Mesendoderm (in vitro differentiated cells): ENCODE results near the gene WDR20.

Experiments used
- DNase-seq: peaks from one replicate; pipeline ENCODE4 v3.0.0; 2013
- H2AK5ac ChIP-seq: 2 replicates; pipeline ENCODE4 v1.6.1; 2013; ENCODE audit warnings: low read length, inconsistent platforms
- H2BK120ac ChIP-seq: 2 replicates; pipeline ENCODE4 v1.6.1; 2013; ENCODE audit warnings: low read depth, mild to moderate bottlenecking, low read length, moderate library complexity, mixed read lengths
- H2BK15ac ChIP-seq: replicated peaks from 2 replicates; pipeline ENCODE4 v1.6.1; 2013; ENCODE audit warnings: low read depth, mild to moderate bottlenecking, moderate library complexity
- H2BK5ac ChIP-seq: 2 replicates; pipeline ENCODE4 v1.6.1; 2013; ENCODE audit warnings: low read length, inconsistent platforms
- H3K18ac ChIP-seq: 2 replicates; pipeline ENCODE4 v1.6.1; 2013; ENCODE audit warnings: mild to moderate bottlenecking, low read length, mixed read lengths
- H3K23ac ChIP-seq: one replicate; pipeline ENCODE4 v1.6.1; 2013; ENCODE audit warnings: low read length
- H3K27ac ChIP-seq: 2 replicates; pipeline ENCODE4 v1.5.1; 2013; ENCODE audit warnings: low read depth, mild to moderate bottlenecking, inconsistent platforms, low read length, moderate library complexity
- H3K27me3 ChIP-seq: 2 replicates; pipeline ENCODE4 v1.6.1; 2013; ENCODE audit warnings: low read length, control low read depth, mild to moderate bottlenecking, inconsistent platforms; ENCODE audit not compliant: insufficient read depth, poor library complexity
- H3K36me3 ChIP-seq: 2 replicates; pipeline ENCODE4 v1.6.1; 2013; ENCODE audit warnings: low read length, inconsistent platforms; ENCODE audit not compliant: control insufficient read depth, insufficient read depth
- H3K4ac ChIP-seq: one replicate; pipeline ENCODE4 v1.6.1; 2013; ENCODE audit warnings: low read depth, mild to moderate bottlenecking, low read length, moderate library complexity
- H3K4me1 ChIP-seq: 2 replicates; pipeline ENCODE4 v1.6.1; 2013; ENCODE audit warnings: low read depth, low read length, inconsistent platforms; ENCODE audit not compliant: control insufficient read depth
- H3K4me2 ChIP-seq: 2 replicates; pipeline ENCODE4 v1.6.1; 2013; ENCODE audit warnings: low read length
- H3K4me3 ChIP-seq: 2 replicates; pipeline ENCODE4 v1.5.1; 2013; ENCODE audit warnings: mild to moderate bottlenecking, low read length
- H3K56ac ChIP-seq: one replicate; pipeline ENCODE4 v1.6.1; 2013; ENCODE audit warnings: low read length
- H3K79me1 ChIP-seq: 2 replicates; pipeline ENCODE4 v1.6.1; 2013; ENCODE audit warnings: low read length, inconsistent platforms
- H3K79me2 ChIP-seq: 2 replicates; pipeline ENCODE4 v1.6.1; 2013; ENCODE audit warnings: mild to moderate bottlenecking, low read length; ENCODE audit not compliant: control insufficient read depth, insufficient read depth
- H3K9ac ChIP-seq: 2 replicates; pipeline ENCODE4 v1.6.1; 2013; ENCODE audit warnings: low read length, inconsistent platforms
- H4K5ac ChIP-seq: one replicate; pipeline ENCODE4 v1.6.1; 2013; ENCODE audit warnings: low read length
- H4K8ac ChIP-seq: one replicate; pipeline ENCODE4 v1.6.1; 2013; ENCODE audit warnings: low read depth, mild to moderate bottlenecking, control low read depth, low read length, moderate library complexity
- WGBS: extraction: QIAGEN DNeasy Blood & Tissue Kit; methylation state at CpG from one replicate; pipeline ENCODE4 v1.1.7; 2013; ENCODE audit warnings: low lambda C conversion rate, missing lambda C conversion rate; ENCODE audit not compliant: insufficient coverage; ENCODE audit errors: extremely low coverage; 5-methylcytosine and 5-hydroxymethylcytosine counted together

WDR20 gene

DNA sequence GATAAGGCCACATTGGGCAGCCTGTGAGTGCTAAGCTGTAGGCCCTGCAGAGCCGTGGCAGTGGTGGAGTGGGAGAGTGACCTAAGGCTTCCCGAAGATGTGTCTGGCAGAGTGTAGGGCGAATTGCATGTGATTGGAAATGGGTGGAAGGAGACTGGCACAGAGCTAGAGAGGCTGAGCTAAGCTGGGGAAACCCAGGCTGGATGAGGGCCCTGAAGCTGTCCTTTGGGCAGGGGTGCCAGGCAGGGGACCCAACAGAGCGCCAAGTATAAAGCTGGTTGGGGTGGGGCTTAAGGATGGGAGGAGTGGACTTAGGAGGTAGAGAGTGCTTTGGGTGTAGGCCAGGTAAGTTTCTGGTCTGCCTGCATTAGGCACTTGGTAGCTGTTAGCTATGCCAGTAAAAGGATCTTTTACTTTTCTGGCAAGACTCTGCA is 47.9 kb downstream of the WDR20 start:
- H3K79me2 ChIP-seq, result peaks cover 35% of the 10 kb centered on the region
- peaks cover 30% of the 10 kb centered on the region for H3K79me1 ChIP-seq
- no peak overlapping the region for H4K8ac ChIP-seq
- H2BK5ac ChIP-seq, result no peak overlapping the region
- H3K4me3 ChIP-seq, result no peak overlapping the region
- WGBS, result no CpG with 5 or more reads among the region's 4 CpGs
- no peak overlapping the region for H2BK120ac ChIP-seq
- peaks cover 14% of the 10 kb centered on the region for H3K4me1 ChIP-seq
- H3K27ac ChIP-seq, result no peak overlapping the region
- H3K4me2 ChIP-seq, result no peak overlapping the region
- no peak overlapping the region for H4K5ac ChIP-seq
- no peak overlapping the region for H3K9ac ChIP-seq
- H3K18ac ChIP-seq, result no peak overlapping the region
- peak overlapping the region; percentile 38 for H3K56ac ChIP-seq
- DNase-seq, result no peak
- no peaks in the 10 kb centered on the region for H3K27me3 ChIP-seq
- H3K4ac ChIP-seq, result no peak overlapping the region
- no peak overlapping the region for H2BK15ac ChIP-seq
- H3K36me3 ChIP-seq, result no peaks in the 10 kb centered on the region
- no peak overlapping the region for H2AK5ac ChIP-seq
- no peak overlapping the region for H3K23ac ChIP-seq

DNA sequence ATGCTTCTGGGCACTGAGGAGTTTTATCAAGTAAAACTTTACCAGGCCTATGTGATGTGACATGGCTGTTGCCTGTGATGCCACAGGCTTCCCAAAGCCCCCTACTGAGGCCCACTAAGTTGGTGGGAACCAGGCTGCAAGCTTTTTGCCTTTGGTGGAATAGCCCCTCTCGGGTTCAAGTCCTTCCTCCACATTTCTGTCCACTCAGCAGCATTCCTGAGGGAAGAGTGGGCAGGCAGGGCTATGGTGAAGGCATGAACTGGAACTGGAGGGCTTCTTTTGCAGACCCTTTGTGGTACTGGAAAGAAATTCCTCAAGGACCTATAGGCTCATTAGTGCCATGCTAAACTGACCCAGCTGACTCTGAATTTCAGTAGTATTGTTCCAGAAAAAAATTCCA is 48.5 kb downstream of the WDR20 start:
- H3K79me1 ChIP-seq, result peaks cover 28% of the 10 kb centered on the region
- H4K8ac ChIP-seq, result no peak overlapping the region
- no peak overlapping the region for H3K4me3 ChIP-seq
- H3K56ac ChIP-seq, result no peak overlapping the region
- H2BK5ac ChIP-seq, result no peak overlapping the region
- H3K36me3 ChIP-seq, result no peaks in the 10 kb centered on the region
- no peak overlapping the region for H3K27ac ChIP-seq
- H2AK5ac ChIP-seq, result no peak overlapping the region
- no peak overlapping the region for H2BK15ac ChIP-seq
- H3K79me2 ChIP-seq, result peaks cover 35% of the 10 kb centered on the region
- DNase-seq, result no peak
- H3K23ac ChIP-seq, result no peak overlapping the region
- no peak overlapping the region for H4K5ac ChIP-seq
- peaks cover 14% of the 10 kb centered on the region for H3K4me1 ChIP-seq
- H3K4ac ChIP-seq, result no peak overlapping the region
- no peak overlapping the region for H3K18ac ChIP-seq
- no peaks in the 10 kb centered on the region for H3K27me3 ChIP-seq
- no CpG with 5 or more reads among the region's 1 CpG for WGBS
- no peak overlapping the region for H3K4me2 ChIP-seq
- H2BK120ac ChIP-seq, result no peak overlapping the region
- no peak overlapping the region for H3K9ac ChIP-seq

DNA sequence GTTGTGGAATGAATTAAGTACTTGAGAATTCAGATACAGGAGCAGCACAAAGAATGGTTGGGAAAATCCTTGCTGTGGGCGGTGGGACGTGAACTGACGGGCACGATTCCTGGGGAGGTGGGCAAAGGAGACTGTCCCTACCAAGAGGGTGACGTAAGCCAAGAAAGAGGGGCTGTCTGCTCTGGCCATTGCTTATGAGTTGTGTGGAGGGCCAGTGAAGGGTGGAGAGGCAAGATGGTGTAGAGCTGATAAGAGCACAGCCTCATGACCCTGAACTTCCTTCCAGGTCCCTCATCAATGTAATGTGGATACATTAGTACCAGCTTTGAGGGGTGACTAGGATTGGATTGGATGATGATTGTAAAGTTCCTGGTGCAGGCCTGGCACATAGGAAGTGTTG is 50.2 kb downstream of the WDR20 start:
- no peaks in the 10 kb centered on the region for H3K27me3 ChIP-seq
- H4K8ac ChIP-seq, result no peak overlapping the region
- no peak overlapping the region for H3K9ac ChIP-seq
- WGBS, result no CpG with 5 or more reads among the region's 5 CpGs
- peaks cover 28% of the 10 kb centered on the region for H3K79me1 ChIP-seq
- no peak overlapping the region for H3K27ac ChIP-seq
- no peaks in the 10 kb centered on the region for H3K36me3 ChIP-seq
- peak overlapping the region; percentile 54 for H2AK5ac ChIP-seq
- no peak overlapping the region for H3K18ac ChIP-seq
- no peak overlapping the region for H3K23ac ChIP-seq
- peak; percentile 26 for DNase-seq
- no peak overlapping the region for H4K5ac ChIP-seq
- H3K4ac ChIP-seq, result no peak overlapping the region
- H3K4me2 ChIP-seq, result no peak overlapping the region
- no peak overlapping the region for H2BK120ac ChIP-seq
- H3K4me1 ChIP-seq, result peaks cover 18% of the 10 kb centered on the region
- H3K4me3 ChIP-seq, result no peak overlapping the region
- H2BK5ac ChIP-seq, result peak overlapping the region; percentile 70
- no peak overlapping the region for H2BK15ac ChIP-seq
- H3K79me2 ChIP-seq, result peaks cover 25% of the 10 kb centered on the region
- peak overlapping the region; percentile 62 for H3K56ac ChIP-seq

DNA sequence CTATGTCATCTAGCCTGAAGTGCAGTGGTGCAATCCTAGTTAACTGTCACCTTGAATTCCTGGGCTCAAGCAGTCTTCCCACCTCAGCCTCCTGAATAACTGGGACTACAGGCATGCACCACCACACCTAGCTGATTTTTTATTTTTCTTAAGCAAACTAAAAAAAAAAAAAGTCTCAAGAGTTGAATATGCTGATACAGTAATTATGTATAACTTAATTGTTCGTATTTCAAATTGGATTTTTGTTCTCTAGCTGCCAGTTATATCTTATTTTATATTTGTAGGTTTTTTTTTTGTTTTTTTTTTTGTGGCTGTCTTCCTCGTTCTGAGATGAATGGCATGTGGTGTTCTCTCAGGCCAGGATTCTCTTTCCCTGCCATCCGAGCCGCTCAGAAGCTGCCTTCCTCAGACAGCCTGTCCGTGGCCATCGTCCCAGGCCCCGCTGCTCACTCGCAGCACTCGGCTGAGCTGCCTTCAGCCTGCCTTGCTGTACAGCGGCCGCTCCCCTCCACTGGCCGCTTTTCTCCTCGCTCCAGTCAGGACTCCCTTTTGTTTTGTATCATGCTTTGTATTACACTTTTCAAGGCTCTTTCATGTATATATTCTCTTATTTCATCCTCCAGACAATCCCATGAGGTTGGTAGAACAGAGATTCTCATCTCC is 53.3 kb downstream of the WDR20 start:
- DNase-seq, result no peak
- Histone ChIP-seq H3K79me1 (peaks cover 23% of the 10 kb centered on the region), H3K27me3 (no peaks in the 10 kb centered on the region), H2AK5ac (no peak overlapping the region), H3K4ac (no peak overlapping the region), H3K4me1 (peaks cover 10% of the 10 kb centered on the region), H3K23ac (no peak overlapping the region), H2BK120ac (no peak overlapping the region), H3K27ac (no peak overlapping the region), H4K8ac (no peak overlapping the region), H4K5ac (no peak overlapping the region), H2BK5ac (no peak overlapping the region), H2BK15ac (no peak overlapping the region), H3K4me2 (no peak overlapping the region), H3K18ac (no peak overlapping the region), H3K79me2 (peaks cover 10% of the 10 kb centered on the region), H3K9ac (peak overlapping the region; percentile 14), H3K4me3 (no peak overlapping the region), H3K56ac (no peak overlapping the region), H3K36me3 (no peaks in the 10 kb centered on the region)
- no CpG with 5 or more reads among the region's 13 CpGs for WGBS

DNA sequence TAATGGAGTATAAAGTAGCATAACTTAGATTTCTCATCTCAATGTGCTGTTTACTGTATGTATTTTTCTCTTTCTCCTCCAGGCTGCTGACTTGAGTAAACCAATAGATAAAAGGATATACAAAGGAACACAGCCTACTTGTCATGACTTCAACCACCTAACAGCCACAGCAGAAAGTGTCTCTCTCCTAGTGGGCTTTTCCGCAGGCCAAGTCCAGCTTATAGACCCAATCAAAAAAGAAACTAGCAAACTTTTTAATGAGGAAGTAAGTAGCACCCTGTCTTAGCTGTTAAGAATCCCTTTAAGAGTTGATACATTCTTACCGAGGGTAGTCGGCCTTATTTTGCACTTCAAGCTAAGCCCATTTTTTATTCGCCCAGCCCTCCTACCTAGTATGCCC is 55.2 kb downstream of the WDR20 start:
- no peak for DNase-seq
- Histone ChIP-seq H3K18ac (no peak overlapping the region), H4K8ac (no peak overlapping the region), H3K36me3 (no peaks in the 10 kb centered on the region), H2AK5ac (no peak overlapping the region), H3K23ac (no peak overlapping the region), H2BK120ac (no peak overlapping the region), H3K56ac (no peak overlapping the region), H3K79me1 (peaks cover 25% of the 10 kb centered on the region), H3K9ac (no peak overlapping the region), H3K4me2 (no peak overlapping the region), H3K27ac (no peak overlapping the region), H3K4me1 (peaks cover 8% of the 10 kb centered on the region), H3K27me3 (no peaks in the 10 kb centered on the region), H3K4me3 (no peak overlapping the region), H3K79me2 (peaks cover 5% of the 10 kb centered on the region), H2BK5ac (no peak overlapping the region), H3K4ac (no peak overlapping the region), H4K5ac (no peak overlapping the region), H2BK15ac (no peak overlapping the region)
- no CpG with 5 or more reads among the region's 4 CpGs for WGBS

DNA sequence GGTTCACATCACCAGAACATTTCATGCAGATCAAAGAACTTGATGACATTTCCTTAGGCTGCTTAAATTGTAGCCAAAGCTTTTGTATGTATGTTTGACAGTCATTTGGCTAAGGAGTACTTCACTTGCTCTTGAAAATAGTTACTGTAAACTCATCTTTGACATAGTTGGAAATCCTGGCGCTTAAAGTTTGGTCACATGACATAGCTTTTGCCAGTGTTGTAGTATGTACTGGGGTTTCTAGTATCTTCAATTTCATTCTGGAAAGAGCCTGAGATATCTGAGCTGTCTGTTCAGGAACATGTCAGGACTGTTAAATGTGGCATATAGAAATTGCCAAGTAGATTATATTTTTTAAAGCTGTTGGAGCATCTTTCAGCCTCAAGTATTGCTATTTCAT is 55.7 kb downstream of the WDR20 start:
- H3K27ac ChIP-seq, result no peak overlapping the region
- H3K4me3 ChIP-seq, result no peak overlapping the region
- no peak overlapping the region for H2BK120ac ChIP-seq
- no peaks in the 10 kb centered on the region for H3K27me3 ChIP-seq
- DNase-seq, result no peak
- no peak overlapping the region for H3K4ac ChIP-seq
- H2BK15ac ChIP-seq, result no peak overlapping the region
- H3K56ac ChIP-seq, result no peak overlapping the region
- WGBS, result no CpG with 5 or more reads among the region's 1 CpG
- no peak overlapping the region for H3K18ac ChIP-seq
- H3K36me3 ChIP-seq, result no peaks in the 10 kb centered on the region
- H2BK5ac ChIP-seq, result no peak overlapping the region
- H2AK5ac ChIP-seq, result no peak overlapping the region
- no peak overlapping the region for H3K9ac ChIP-seq
- H4K5ac ChIP-seq, result no peak overlapping the region
- H3K79me2 ChIP-seq, result peaks cover 3% of the 10 kb centered on the region
- peaks cover 7% of the 10 kb centered on the region for H3K4me1 ChIP-seq
- H4K8ac ChIP-seq, result no peak overlapping the region
- H3K23ac ChIP-seq, result no peak overlapping the region
- no peak overlapping the region for H3K4me2 ChIP-seq
- H3K79me1 ChIP-seq, result peaks cover 24% of the 10 kb centered on the region
